ENCODE data around the gene MRPS34.
"Not testable (repeated sequence)": the region's sequence is repeated elsewhere in the genome, so short reads cannot be mapped to it uniquely, and the experiment has no call there.

Gene MRPS34

GRCh38 chr16:1807626-1808025 lies 34.7 kb upstream of the MRPS34 start:
- H3K79me1 ChIP-seq (ENCODE audit: low read length) = no peaks in the 10 kb centered on the region

GRCh38 chr16:1800701-1801100 lies 27.8 kb upstream of the MRPS34 start:
- Histone ChIP-seq H3K79me1 (ENCODE audit: low read length) (no peaks in the 10 kb centered on the region), H3K4me1 (ENCODE audit: control insufficient read depth, low read depth, low read length) (no peaks in the 10 kb centered on the region), H4K5ac (ENCODE audit: low read length) (no peak overlapping the region), H3K4me3 (ENCODE audit: low read length) (no peak overlapping the region), H3K9ac (ENCODE audit: low read length) (no peak overlapping the region), H4K8ac (ENCODE audit: low read depth, low read length) (no peak overlapping the region), H3K56ac (ENCODE audit: low read length) (no peak overlapping the region), H2AK5ac (ENCODE audit: low read length) (no peak overlapping the region), H3K27me3 (ENCODE audit: insufficient read depth, low read length, poor library complexity) (no peaks in the 10 kb centered on the region), H3K23ac (ENCODE audit: low read length) (no peak overlapping the region), H3K4me2 (ENCODE audit: low read length) (no peak overlapping the region), H3K27ac (ENCODE audit: low read depth, low read length) (no peak overlapping the region), H3K18ac (ENCODE audit: low read length) (no peak overlapping the region), H3K4ac (ENCODE audit: low read depth, low read length) (no peak overlapping the region), H2BK15ac (replicated peaks; ENCODE audit: low read depth) (no peak overlapping the region), H2BK5ac (ENCODE audit: low read length) (no peak overlapping the region), H3K79me2 (ENCODE audit: control insufficient read depth, insufficient read depth, low read length) (no peaks in the 10 kb centered on the region), H2BK120ac (ENCODE audit: low read depth, low read length) (no peak overlapping the region), H3K36me3 (ENCODE audit: control insufficient read depth, insufficient read depth, low read length) (no peaks in the 10 kb centered on the region)
- WGBS (ENCODE audit: extremely low coverage, insufficient coverage, low lambda C conversion rate) = no CpG with 5 or more reads among the region's 10 CpGs
- DNase-seq = no peak

More at GRCh38 chr16:1807626-1808025, 34.7 kb upstream of the MRPS34 start:
- no peak overlapping the region for H3K9ac ChIP-seq (ENCODE audit: low read length)
- no peaks in the 10 kb centered on the region for H3K36me3 ChIP-seq (ENCODE audit: control insufficient read depth, insufficient read depth, low read length)
- no peak overlapping the region for H3K4ac ChIP-seq (ENCODE audit: low read depth, low read length)
- H3K27me3 ChIP-seq (ENCODE audit: insufficient read depth, low read length, poor library complexity) = no peaks in the 10 kb centered on the region
- DNase-seq = no peak
- no peak overlapping the region for H3K23ac ChIP-seq (ENCODE audit: low read length)
- no peaks in the 10 kb centered on the region for H3K4me1 ChIP-seq (ENCODE audit: control insufficient read depth, low read depth, low read length)
- no peak overlapping the region for H2AK5ac ChIP-seq (ENCODE audit: low read length)
- H2BK15ac ChIP-seq (replicated peaks; ENCODE audit: low read depth) = no peak overlapping the region
- H2BK5ac ChIP-seq (ENCODE audit: low read length) = no peak overlapping the region
- H3K4me3 ChIP-seq (ENCODE audit: low read length) = no peak overlapping the region
- H3K27ac ChIP-seq (ENCODE audit: low read depth, low read length) = no peak overlapping the region
- no peaks in the 10 kb centered on the region for H3K79me2 ChIP-seq (ENCODE audit: control insufficient read depth, insufficient read depth, low read length)
- no peak overlapping the region for H4K8ac ChIP-seq (ENCODE audit: low read depth, low read length)
- no peak overlapping the region for H3K56ac ChIP-seq (ENCODE audit: low read length)
- no peak overlapping the region for H3K18ac ChIP-seq (ENCODE audit: low read length)
- no peak overlapping the region for H2BK120ac ChIP-seq (ENCODE audit: low read depth, low read length)
- no peak overlapping the region for H3K4me2 ChIP-seq (ENCODE audit: low read length)
- H4K5ac ChIP-seq (ENCODE audit: low read length) = no peak overlapping the region
- no CpG with 5 or more reads among the region's 10 CpGs for WGBS (ENCODE audit: extremely low coverage, insufficient coverage, low lambda C conversion rate)

- H3K27me3 ChIP-seq (ENCODE audit: insufficient read depth, low read length, poor library complexity); H2AK5ac ChIP-seq (ENCODE audit: low read length); H3K79me1 ChIP-seq (ENCODE audit: low read length); H3K79me2 ChIP-seq (ENCODE audit: control insufficient read depth, insufficient read depth, low read length); H2BK15ac ChIP-seq (replicated peaks; ENCODE audit: low read depth); H3K4me2 ChIP-seq (ENCODE audit: low read length); DNase-seq; H3K4ac ChIP-seq (ENCODE audit: low read depth, low read length); H3K9ac ChIP-seq (ENCODE audit: low read length); H3K4me1 ChIP-seq (ENCODE audit: control insufficient read depth, low read depth, low read length); H4K5ac ChIP-seq (ENCODE audit: low read length); H2BK5ac ChIP-seq (ENCODE audit: low read length); H2BK120ac ChIP-seq (ENCODE audit: low read depth, low read length); H3K4me3 ChIP-seq (ENCODE audit: low read length); H3K36me3 ChIP-seq (ENCODE audit: control insufficient read depth, insufficient read depth, low read length); H3K23ac ChIP-seq (ENCODE audit: low read length); H3K56ac ChIP-seq (ENCODE audit: low read length); H4K8ac ChIP-seq (ENCODE audit: low read depth, low read length); H3K27ac ChIP-seq (ENCODE audit: low read depth, low read length); H3K18ac ChIP-seq (ENCODE audit: low read length): not testable (repeated sequence)
- no CpG with 5 or more reads among the region's 5 CpGs for WGBS (ENCODE audit: extremely low coverage, insufficient coverage, low lambda C conversion rate)
Measured at GRCh38 chr16:1799263-1799662, 26.3 kb upstream of the MRPS34 start.

- Histone ChIP-seq H3K4me2 (ENCODE audit: low read length) (no peak overlapping the region), H2BK120ac (ENCODE audit: low read depth, low read length) (no peak overlapping the region), H3K4ac (ENCODE audit: low read depth, low read length) (no peak overlapping the region), H3K79me2 (ENCODE audit: control insufficient read depth, insufficient read depth, low read length) (no peaks in the 10 kb centered on the region), H3K23ac (ENCODE audit: low read length) (no peak overlapping the region), H2BK5ac (ENCODE audit: low read length) (no peak overlapping the region), H4K5ac (ENCODE audit: low read length) (no peak overlapping the region), H3K27ac (ENCODE audit: low read depth, low read length) (no peak overlapping the region), H4K8ac (ENCODE audit: low read depth, low read length) (no peak overlapping the region), H3K79me1 (ENCODE audit: low read length) (no peaks in the 10 kb centered on the region), H3K36me3 (ENCODE audit: control insufficient read depth, insufficient read depth, low read length) (no peaks in the 10 kb centered on the region), H3K18ac (ENCODE audit: low read length) (no peak overlapping the region), H3K27me3 (ENCODE audit: insufficient read depth, low read length, poor library complexity) (no peaks in the 10 kb centered on the region), H2BK15ac (replicated peaks; ENCODE audit: low read depth) (no peak overlapping the region), H3K4me1 (ENCODE audit: control insufficient read depth, low read depth, low read length) (no peaks in the 10 kb centered on the region), H3K56ac (ENCODE audit: low read length) (no peak overlapping the region), H2AK5ac (ENCODE audit: low read length) (no peak overlapping the region), H3K4me3 (ENCODE audit: low read length) (no peak overlapping the region), H3K9ac (ENCODE audit: low read length) (no peak overlapping the region)
- DNase-seq = no peak
- WGBS (ENCODE audit: extremely low coverage, insufficient coverage, low lambda C conversion rate) = no CpG with 5 or more reads among the region's 32 CpGs
Measured at GRCh38 chr16:1794908-1795666, 22.2 kb upstream of the MRPS34 start.

GRCh38 chr16:1794221-1794871 lies 21.4 kb upstream of the MRPS34 start:
- H4K8ac ChIP-seq (ENCODE audit: low read depth, low read length) = no peak overlapping the region
- H3K27ac ChIP-seq (ENCODE audit: low read depth, low read length) = no peak overlapping the region
- WGBS (ENCODE audit: extremely low coverage, insufficient coverage, low lambda C conversion rate) = no CpG with 5 or more reads among the region's 18 CpGs
- no peak overlapping the region for H3K4me3 ChIP-seq (ENCODE audit: low read length)
- H2BK5ac ChIP-seq (ENCODE audit: low read length) = no peak overlapping the region
- H3K4me2 ChIP-seq (ENCODE audit: low read length) = no peak overlapping the region
- no peaks in the 10 kb centered on the region for H3K27me3 ChIP-seq (ENCODE audit: insufficient read depth, low read length, poor library complexity)
- H3K4ac ChIP-seq (ENCODE audit: low read depth, low read length) = no peak overlapping the region
- no peak for DNase-seq
- no peaks in the 10 kb centered on the region for H3K36me3 ChIP-seq (ENCODE audit: control insufficient read depth, insufficient read depth, low read length)
- no peaks in the 10 kb centered on the region for H3K79me2 ChIP-seq (ENCODE audit: control insufficient read depth, insufficient read depth, low read length)
- H2AK5ac ChIP-seq (ENCODE audit: low read length) = no peak overlapping the region
- H4K5ac ChIP-seq (ENCODE audit: low read length) = no peak overlapping the region
- H3K56ac ChIP-seq (ENCODE audit: low read length) = no peak overlapping the region
- H2BK120ac ChIP-seq (ENCODE audit: low read depth, low read length) = no peak overlapping the region
- H3K79me1 ChIP-seq (ENCODE audit: low read length) = no peaks in the 10 kb centered on the region
- no peak overlapping the region for H2BK15ac ChIP-seq (replicated peaks; ENCODE audit: low read depth)
- H3K4me1 ChIP-seq (ENCODE audit: control insufficient read depth, low read depth, low read length) = no peaks in the 10 kb centered on the region
- no peak overlapping the region for H3K23ac ChIP-seq (ENCODE audit: low read length)
- no peak overlapping the region for H3K9ac ChIP-seq (ENCODE audit: low read length)
- H3K18ac ChIP-seq (ENCODE audit: low read length) = no peak overlapping the region
